Activated CD8-positive, alpha-beta memory T cell treated with anti-CD3 and anti-CD28 coated beads, Interleukin-2, amount 50 U/mL, for 24 hours (primary cell): ENCODE data around the gene C1orf167.

Experiments used
- DNase-seq: peaks from one replicate; pipeline ENCODE4 v3.0.0-alpha.2; 2020; ENCODE audit errors: extremely low read depth

Gene C1orf167

GRCh38 chr1:11784256-11784992, 22.4 kb downstream of the C1orf167 start:
- no peak for DNase-seq

GRCh38 chr1:11784993-11785769, 23.2 kb downstream of the C1orf167 start:
- no peak for DNase-seq

GRCh38 chr1:11786168-11786567, 24.2 kb downstream of the C1orf167 start:
- DNase-seq, result no peak

GRCh38 chr1:11787251-11787803, 25.3 kb downstream of the C1orf167 start:
- no peak for DNase-seq

- no peak for DNase-seq
These were observed 25.9 kb downstream of the C1orf167 start for GRCh38 chr1:11787804-11788436.

- DNase-seq, result no peak
These were observed 26.6 kb downstream of the C1orf167 start for GRCh38 chr1:11788549-11789053.

GRCh38 chr1:11789126-11790067, 27.4 kb downstream of the C1orf167 start:
- DNase-seq, result no peak

- DNase-seq, result no peak
These were observed 28.3 kb downstream of the C1orf167 start for GRCh38 chr1:11790101-11790879.

- no peak for DNase-seq
These were observed 29.1 kb downstream of the C1orf167 start for GRCh38 chr1:11790880-11791715.

GRCh38 chr1:11792106-11792505, 30.1 kb downstream of the C1orf167 start:
- DNase-seq, result no peak

GRCh38 chr1:11793819-11794218, 31.8 kb downstream of the C1orf167 start:
- no peak for DNase-seq

- DNase-seq, result no peak
These were observed 32.6 kb downstream of the C1orf167 start for GRCh38 chr1:11794446-11795237.

GRCh38 chr1:11795238-11795890, 33.4 kb downstream of the C1orf167 start:
- DNase-seq, result no peak

- DNase-seq, result no peak
These were observed 34.2 kb downstream of the C1orf167 start for GRCh38 chr1:11796036-11796828.

- DNase-seq, result no peak
These were observed 35.7 kb downstream of the C1orf167 start for GRCh38 chr1:11797525-11798216.

- DNase-seq, result no peak
These were observed 37.1 kb downstream of the C1orf167 start for GRCh38 chr1:11799099-11799498.

- no peak for DNase-seq
These were observed 37.9 kb downstream of the C1orf167 start for GRCh38 chr1:11799896-11800295.
